NOMO-1 treated with DMSO at 0.1 percent for 48 hours (cell line): ENCODE results near the gene MAD1L1.

ENCODE experiments used
- DNase-seq: peaks from one replicate; lab custom pipeline; 2025; ENCODE audit not compliant: unreplicated experiment; lab: John Stamatoyannopoulos, UW

Gene MAD1L1

GRCh38 chr7:2219136-2219535 lies 13.6 kb downstream of the MAD1L1 start:
- DNase-seq: no peak

DNA sequence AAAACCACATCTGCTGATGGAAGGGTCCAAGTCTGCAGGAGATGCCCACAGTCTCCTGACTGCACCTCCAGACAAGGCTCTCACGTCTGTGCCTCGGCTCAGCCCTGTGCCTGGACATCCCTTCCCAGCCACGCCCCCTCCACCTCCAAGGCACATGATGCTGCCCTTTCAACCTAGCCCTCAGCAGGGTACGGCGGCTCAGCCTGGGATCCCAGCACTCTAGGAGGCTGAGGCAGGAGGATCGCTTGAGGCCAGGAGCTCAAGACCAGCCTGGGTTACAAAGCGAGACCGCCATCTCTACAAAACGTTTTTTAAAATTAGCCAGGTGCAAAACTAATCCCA lies 14.3 kb downstream of the MAD1L1 start:
- DNase-seq: no peak

DNA sequence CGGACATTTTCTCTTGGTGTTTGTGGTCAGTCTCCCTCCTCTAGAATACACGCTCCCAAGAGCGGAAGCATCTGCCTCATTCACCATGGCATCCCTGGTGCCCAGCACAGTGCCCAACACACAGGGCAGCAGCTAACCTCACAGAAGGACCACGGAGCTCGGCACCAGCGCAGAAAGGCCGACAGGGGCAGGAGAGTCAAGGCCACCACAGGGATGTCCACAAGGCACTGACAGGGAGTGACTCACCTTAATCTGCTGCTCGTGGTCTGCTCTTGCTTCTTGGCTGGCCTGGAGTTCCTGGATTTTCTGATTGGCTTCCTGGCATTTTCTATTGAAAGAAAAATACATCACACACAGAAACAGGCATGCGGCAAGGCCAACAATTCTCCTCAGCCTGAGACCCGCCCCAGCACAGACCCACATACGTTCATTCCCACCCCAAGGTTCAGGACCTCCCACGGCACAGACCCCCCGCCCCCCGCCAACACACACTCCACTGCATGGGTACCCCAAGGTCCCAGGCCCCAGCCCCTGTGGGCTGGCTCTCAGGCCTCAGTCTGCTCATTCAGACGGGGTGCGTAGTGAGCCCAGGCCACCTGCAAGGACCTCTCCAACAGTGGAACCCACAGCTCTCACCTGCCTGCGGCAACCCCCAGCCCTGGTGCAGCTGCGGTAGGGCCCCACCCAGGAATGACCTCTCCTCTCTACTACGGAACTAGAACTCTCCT lies 14.9 kb downstream of the MAD1L1 start:
- DNase-seq: no peak

DNA sequence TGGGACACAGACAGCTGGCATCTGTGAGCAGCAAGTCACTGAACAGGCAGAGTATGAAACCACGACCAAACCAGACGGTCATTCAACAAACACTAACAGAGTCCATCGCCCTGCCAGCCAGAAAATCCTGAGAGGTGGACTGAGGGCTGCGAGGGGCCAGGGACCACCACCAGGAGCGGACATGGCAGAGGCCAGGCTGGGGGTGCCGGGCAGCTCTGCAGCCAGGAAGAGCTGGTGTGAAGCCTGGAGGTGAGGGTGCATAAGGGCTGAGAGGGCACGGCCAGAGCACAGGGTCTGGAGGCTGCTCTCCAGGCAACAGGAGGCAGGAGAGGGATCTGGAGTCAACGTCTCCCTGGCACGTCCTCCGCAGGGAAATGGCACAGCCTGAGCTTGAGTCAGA lies 15.5 kb downstream of the MAD1L1 start:
- no peak for DNase-seq

DNA sequence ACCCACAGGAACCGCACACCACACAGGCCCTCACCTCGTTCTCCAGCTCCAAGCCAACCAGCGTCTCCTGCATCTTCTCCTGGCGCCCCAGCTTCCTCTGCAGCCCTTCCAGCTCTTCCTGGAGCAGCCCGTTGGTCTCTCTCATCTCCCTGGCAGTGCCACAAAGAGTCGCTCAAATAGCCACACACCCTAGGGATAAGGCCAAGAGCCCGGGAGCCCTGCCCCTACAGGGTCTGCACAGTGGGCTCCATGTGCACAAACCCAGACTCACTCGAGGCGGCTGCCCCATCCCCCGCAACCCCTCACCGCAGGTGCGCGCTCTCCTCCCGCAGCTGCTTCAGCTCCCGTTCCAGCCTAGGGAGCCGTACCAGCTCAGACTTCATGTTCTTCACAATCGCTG lies 16.9 kb downstream of the MAD1L1 start:
- no peak for DNase-seq

DNA sequence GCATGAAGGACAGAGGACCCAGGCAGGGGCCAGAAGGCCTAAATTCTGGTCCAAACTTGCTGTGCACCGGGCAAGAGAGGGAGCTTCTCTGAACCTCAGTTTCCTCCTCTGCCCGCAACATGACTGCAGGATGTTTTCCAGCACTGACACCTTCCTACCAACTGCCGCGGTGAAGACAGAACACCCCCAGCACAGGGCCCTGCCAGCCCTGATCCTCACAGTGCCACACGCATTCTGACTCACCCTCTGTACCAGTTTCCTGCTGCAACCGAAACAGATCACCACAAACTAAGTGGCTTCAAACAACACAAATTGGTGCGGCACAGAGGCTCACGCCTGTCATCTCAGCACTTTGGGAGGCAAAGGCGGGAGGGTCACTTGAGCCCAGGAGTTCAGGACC lies 18.1 kb downstream of the MAD1L1 start:
- DNase-seq: no peak

- no peak for DNase-seq
Measured at GRCh38 chr7:2213551-2214215, 19.1 kb downstream of the MAD1L1 start.

DNA sequence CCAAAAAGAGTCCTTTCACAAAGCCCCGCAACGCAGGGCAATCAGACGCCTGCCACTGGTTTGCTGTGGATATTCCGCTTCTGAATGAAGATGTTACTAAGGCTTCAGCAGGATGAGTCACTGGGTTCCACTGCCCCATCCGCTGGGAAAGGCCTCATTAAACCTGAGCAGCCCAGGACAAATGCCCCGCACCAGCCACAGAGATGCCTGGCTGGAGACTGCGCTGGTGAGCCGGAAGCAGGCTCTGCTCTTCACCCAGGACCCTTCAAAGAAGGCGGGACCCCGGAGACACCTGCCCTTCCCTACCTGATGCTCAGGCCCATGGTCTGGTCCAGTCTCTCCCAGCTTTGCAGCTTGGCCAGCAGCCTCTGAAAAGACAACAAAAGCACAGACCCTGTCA lies 19.8 kb downstream of the MAD1L1 start:
- no peak for DNase-seq

DNA sequence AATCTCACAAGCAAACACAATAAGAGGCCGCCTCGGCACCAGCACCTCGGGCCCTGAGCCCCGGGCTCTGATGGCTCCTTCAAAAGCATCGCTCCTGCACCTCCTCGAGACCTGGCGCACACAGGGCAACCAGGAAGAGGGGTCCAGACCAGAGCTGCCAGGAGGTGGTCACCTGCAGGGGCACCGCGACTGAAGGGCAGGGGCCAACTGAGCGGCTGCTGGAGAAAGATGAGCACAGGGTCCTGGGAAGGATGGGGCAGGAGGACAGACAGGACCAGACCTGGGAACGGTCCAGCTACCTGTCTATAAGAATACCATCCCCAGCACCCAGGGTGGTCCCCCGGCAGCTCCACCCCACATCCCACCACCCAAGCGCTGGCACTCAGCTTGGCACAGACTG lies 20.8 kb downstream of the MAD1L1 start:
- DNase-seq: no peak

GRCh38 chr7:2211259-2211880 lies 21.4 kb downstream of the MAD1L1 start:
- no peak for DNase-seq

- DNase-seq: no peak
Measured at GRCh38 chr7:2210551-2211258, 22.0 kb downstream of the MAD1L1 start.

GRCh38 chr7:2209961-2210323 lies 22.8 kb downstream of the MAD1L1 start:
- DNase-seq: no peak

GRCh38 chr7:2209146-2209960 lies 23.4 kb downstream of the MAD1L1 start:
- DNase-seq: peak; percentile 0

DNA sequence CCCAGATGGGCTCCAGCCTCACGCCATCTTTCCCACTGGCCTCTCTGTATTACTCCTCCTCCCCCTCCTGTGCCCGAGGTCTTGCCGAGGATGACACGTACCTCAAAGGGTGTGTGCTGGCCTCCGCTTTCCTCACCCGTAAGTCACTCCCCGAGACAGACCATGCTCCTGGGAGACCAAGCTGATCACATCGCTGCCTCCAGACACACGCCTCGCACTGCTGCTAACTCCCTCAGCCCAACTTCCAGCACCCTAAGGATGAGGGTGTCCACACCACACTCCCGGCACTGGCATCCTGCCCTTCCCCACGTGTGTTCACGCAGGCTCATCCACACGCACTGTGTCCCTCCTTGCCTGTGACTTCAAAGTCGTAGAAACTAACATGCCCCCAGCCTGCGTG lies 24.0 kb downstream of the MAD1L1 start:
- DNase-seq: no peak

DNA sequence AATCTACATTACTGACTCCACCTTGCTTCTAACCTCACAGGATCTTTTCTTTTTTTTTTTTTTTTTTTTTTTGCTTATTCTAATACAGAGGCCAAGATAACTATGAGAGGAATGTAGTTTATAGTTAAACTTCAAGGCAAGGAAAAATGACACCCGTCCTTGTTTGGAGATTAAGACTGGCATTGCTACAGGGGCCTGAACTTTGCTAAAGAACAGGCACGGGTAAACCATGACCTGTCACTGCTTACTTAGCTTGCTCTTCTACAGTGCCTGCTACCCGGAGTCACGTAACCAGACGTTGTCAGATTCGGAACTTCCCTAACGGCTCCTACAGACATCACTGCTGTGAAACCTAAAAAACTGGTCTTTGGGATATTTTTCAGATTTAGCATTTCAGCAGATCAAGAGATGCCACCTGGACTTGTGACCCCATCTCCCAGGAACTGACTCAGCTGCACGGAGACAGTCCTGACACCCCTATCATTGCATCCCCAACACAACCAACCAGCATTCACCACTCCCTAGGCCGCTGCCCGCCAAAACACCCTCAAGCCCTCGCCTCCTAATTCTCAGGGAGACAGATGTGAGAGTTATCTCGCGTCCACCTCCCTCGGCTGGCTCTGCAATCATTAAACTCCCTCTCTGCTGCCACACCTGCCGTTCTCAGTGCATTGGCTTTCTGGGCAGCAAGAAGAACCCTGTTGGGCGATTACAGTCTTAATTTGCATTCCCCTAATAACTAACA lies 27.5 kb downstream of the MAD1L1 start:
- no peak for DNase-seq

GRCh38 chr7:2204446-2204845 lies 28.3 kb downstream of the MAD1L1 start:
- no peak for DNase-seq

GRCh38 chr7:2203766-2204300 lies 28.9 kb downstream of the MAD1L1 start:
- DNase-seq: peak; percentile 26

DNA sequence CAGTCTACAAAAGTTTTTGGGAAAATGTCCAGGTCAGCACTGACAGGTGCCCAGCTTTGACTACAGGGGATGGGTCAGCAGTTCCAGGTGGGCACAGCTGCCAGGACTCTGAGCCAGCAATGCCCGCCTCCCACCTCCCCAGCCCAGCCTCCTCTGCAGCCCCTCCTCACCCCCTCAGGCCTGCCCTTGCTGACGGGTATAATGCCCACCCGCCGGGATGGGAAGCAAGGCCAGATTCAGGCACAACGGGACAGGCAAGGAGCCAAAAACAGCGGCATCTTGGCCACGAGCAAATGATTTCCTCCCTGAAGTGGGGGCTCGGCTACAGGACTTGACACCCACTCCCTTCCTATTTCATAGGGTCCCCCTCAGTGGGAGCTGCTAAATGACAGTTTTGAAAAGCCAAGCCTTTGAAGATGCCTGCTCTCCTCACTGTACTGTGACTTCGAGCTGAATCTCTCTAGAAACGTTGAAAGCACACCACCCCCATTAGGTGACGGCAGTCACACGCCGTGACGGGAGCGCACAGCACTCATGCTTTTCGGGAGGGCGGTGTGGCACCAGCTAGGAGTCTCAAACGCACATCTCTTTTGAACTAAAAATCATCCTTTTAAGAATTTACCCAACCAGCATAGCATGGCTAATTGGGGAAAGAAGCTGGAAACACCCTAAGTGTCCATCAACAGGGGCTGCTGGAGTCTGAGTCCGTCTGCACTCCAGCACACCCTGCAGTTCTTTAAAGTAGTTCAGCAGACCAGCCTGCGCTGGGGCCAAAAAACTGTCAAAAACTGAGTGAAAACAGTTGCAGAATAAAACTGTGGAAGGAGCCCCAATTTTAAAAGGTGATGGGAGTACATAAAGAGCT lies 29.6 kb downstream of the MAD1L1 start:
- no peak for DNase-seq

DNA sequence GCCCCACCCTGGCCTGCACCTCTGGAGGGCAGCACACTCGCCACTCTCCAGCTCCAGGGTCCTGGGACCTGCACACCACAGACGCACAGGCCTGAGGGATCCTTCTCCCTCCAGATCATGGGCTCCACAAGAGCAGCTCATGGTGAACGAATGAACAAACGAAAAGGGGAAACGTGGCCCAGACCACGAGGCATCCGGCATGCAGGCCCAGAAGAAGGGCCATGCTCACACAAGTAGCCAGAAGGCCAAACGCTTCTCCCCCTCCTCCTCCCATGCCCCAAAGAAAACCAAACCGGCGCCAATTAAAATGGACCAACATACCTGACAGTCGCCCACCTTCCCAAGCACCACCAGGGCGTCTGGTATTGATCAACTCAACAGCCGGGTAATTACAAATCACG lies 30.4 kb downstream of the MAD1L1 start:
- no peak for DNase-seq
